GM23338 (cell line): ENCODE measurements around the gene ALX3. TPM values are rescaled to one million over a fixed set of nuclear protein-coding genes. Genes with fewer than 3 reads are reported as not detected.

Experiments used
- ATAC-seq: fragments of 200-7000 bp; cut with Tn5 transposase; 3 replicates; pipeline ENCODE4 v1.9.1; 2020
- DNase-seq: peaks from one replicate; pipeline ENCODE4 v3.0.0-alpha.2; 2015; ENCODE audit warnings: low spot score
- H2AFZ ChIP-seq: fragments of 200-600 bp; sonication (generic); 2 replicates; pipeline ENCODE4 v1.8.0; 2016; ENCODE audit warnings: antibody characterized with exemption, mild to moderate bottlenecking, moderate library complexity
- H3F3A ChIP-seq: fragments of 200-600 bp; sonication (generic); replicated peaks from 2 replicates; pipeline ENCODE4 v1.8.0; 2017; ENCODE audit warnings: antibody characterized with exemption, mixed run types, low read depth
- H3K27ac ChIP-seq: fragments of 200-600 bp; sonication (generic); 2 replicates; pipeline ENCODE4 v1.6.1; 2016; ENCODE audit warnings: low read depth
- H3K27me3 ChIP-seq: fragments of 200-600 bp; sonication (generic); 2 replicates; pipeline ENCODE4 v1.8.0; 2016; ENCODE audit warnings: mild to moderate bottlenecking, mixed run types, moderate library complexity; ENCODE audit not compliant: insufficient read depth
- H3K36me3 ChIP-seq: fragments of 200-600 bp; sonication (generic); 2 replicates; pipeline ENCODE4 v1.8.0; 2016; ENCODE audit warnings: mild to moderate bottlenecking; ENCODE audit not compliant: insufficient read depth
- H3K4me1 ChIP-seq: fragments of 200-600 bp; sonication (generic); 2 replicates; pipeline ENCODE4 v1.8.0; 2016; ENCODE audit warnings: mild to moderate bottlenecking, moderate library complexity; ENCODE audit not compliant: insufficient read depth
- H3K4me2 ChIP-seq: fragments of 200-600 bp; sonication (generic); 2 replicates; pipeline ENCODE4 v1.7.1; 2017; ENCODE audit warnings: mixed run types
- H3K4me3 ChIP-seq: fragments of 200-600 bp; sonication (generic); 2 replicates; pipeline ENCODE4 v1.6.1; 2016; ENCODE audit warnings: mixed run types
- H3K79me2 ChIP-seq: fragments of 200-600 bp; sonication (generic); replicated peaks from 2 replicates; pipeline ENCODE4 v1.8.0; 2017; ENCODE audit warnings: mild to moderate bottlenecking; ENCODE audit not compliant: insufficient read depth
- H3K9me2 ChIP-seq: fragments of 200-600 bp; sonication (generic); 2 replicates; pipeline ENCODE4 v1.8.0; 2017; ENCODE audit not compliant: insufficient read depth
- H4K20me1 ChIP-seq: fragments of 200-600 bp; sonication (generic); replicated peaks from 2 replicates; pipeline ENCODE4 v1.8.0; 2017; ENCODE audit warnings: mild to moderate bottlenecking; ENCODE audit not compliant: insufficient read depth
- H3K27ac Mint-ChIP-seq: 2 replicates; pipeline ENCODE4 v1.8.0; 2020; ENCODE audit warnings: inconsistent platforms, mild to moderate bottlenecking, moderate library complexity, mixed read lengths
- H3K27me3 Mint-ChIP-seq: 3 replicates; pipeline ENCODE4 v1.8.0; 2022; ENCODE audit warnings: low read depth, mild to moderate bottlenecking, moderate library complexity, mixed read lengths, inconsistent platforms; ENCODE audit not compliant: insufficient read depth, poor library complexity
- H3K36me3 Mint-ChIP-seq: 3 replicates; pipeline ENCODE4 v1.8.0; 2021; ENCODE audit warnings: low read depth, mild to moderate bottlenecking, inconsistent platforms, moderate library complexity, mixed read lengths
- H3K4me1 Mint-ChIP-seq: 3 replicates; pipeline ENCODE4 v1.8.0; 2020; ENCODE audit warnings: mild to moderate bottlenecking, inconsistent platforms, mixed read lengths
- H3K4me3 Mint-ChIP-seq: 3 replicates; pipeline ENCODE4 v1.8.0; 2021; ENCODE audit warnings: moderate library complexity, mild to moderate bottlenecking, inconsistent platforms, mixed read lengths
- H3K9me3 Mint-ChIP-seq: 3 replicates; pipeline ENCODE4 v1.8.0; 2020; ENCODE audit warnings: moderate library complexity, mild to moderate bottlenecking, inconsistent platforms, mixed read lengths
- CREB1 ChIP-seq: fragments of 250-450 bp; sonication (Bioruptor Pico); IDR thresholded peaks from 2 replicates; pipeline ENCODE4 v1.5.0; 2020; ENCODE audit warnings: low read depth, mild to moderate bottlenecking, moderate library complexity
- CTCF ChIP-seq, 2 experiments: fragments of 200-600 bp in 1 of 2; sonication (generic) in 1 of 2; conservative IDR thresholded peaks; 2 replicates each; pipeline versions ENCODE4 v1.5.1 to v1.6.1; 2016 to 2017; ENCODE audit warnings: antibody characterized with exemption in 2 of 2, low read depth in 2 of 2, mild to moderate bottlenecking in 2 of 2, moderate library complexity in 1 of 2
- ETS1 ChIP-seq: IDR thresholded peaks from 2 replicates; pipeline ENCODE4 v1.6.1; 2016; ENCODE audit warnings: antibody characterized with exemption
- EZH2phosphoT487 ChIP-seq: fragments of 200-600 bp; sonication (generic); IDR thresholded peaks from one replicate; pipeline ENCODE4 v1.8.1; 2018; ENCODE audit warnings: antibody characterized with exemption; ENCODE audit not compliant: unreplicated experiment
- REST ChIP-seq: IDR thresholded peaks from one replicate; pipeline ENCODE4 v1.6.1; 2018; ENCODE audit warnings: antibody characterized with exemption; ENCODE audit not compliant: unreplicated experiment
- polyA plus RNA-seq: library from polyadenylated mRNA; unstranded; fragments of >200 nt; fragmentation: Nextera tagmentation; extraction: Ambion mirVana; gene quantifications from 2 replicates; pipeline ENCODE4 v1.2.1, GENCODE V29; 2016
- total RNA-seq: library from RNA; depleted of rRNA; stranded (reverse); fragments of >200 nt; shearing (Covaris generic); gene quantifications from 2 replicates; pipeline ENCODE4 v1.2.3, GENCODE V29; 2014

ALX3 gene
- total and polyA plus RNA-seq, 2 experiments from 2014 or later: not detected

GRCh38 chr1:110059133-110059863 lies 11.2 kb downstream of the ALX3 start (continued):
- TF ChIP-seq REST (no peak), CTCF (conservative IDR thresholded peaks at IDR 0.05; ENCODE audit: low read depth in 2 of 2) (no peak), ETS1 (no peak)

- Histone ChIP-seq H3K4me3 (no peak overlapping the region), H3K79me2 (no peaks in the 10 kb centered on the region), H3K27ac (no peak overlapping the region), H3F3A (no peaks in the 10 kb centered on the region), H3K4me2 (no peak overlapping the region), H4K20me1 (peaks cover 14% of the 10 kb centered on the region), H3K4me1 (no peaks in the 10 kb centered on the region), H3K36me3 (peaks cover 20% of the 10 kb centered on the region), H3K27me3 (no peaks in the 10 kb centered on the region), H2AFZ (no peak overlapping the region), H3K9me2 (no peaks in the 10 kb centered on the region)
- Mint-ChIP-seq H3K27ac (no peak overlapping the region), H3K27me3 (peaks cover 12% of the 10 kb centered on the region), H3K9me3 (no peaks in the 10 kb centered on the region), H3K36me3 (peaks cover 64% of the 10 kb centered on the region), H3K4me1 (no peaks in the 10 kb centered on the region; the same call in 2 of the 3 replicates), H3K4me3 (no peak overlapping the region)
- DNase-seq (no peak), ATAC-seq (no peak)
- TF ChIP-seq CREB1 (CRISPR knock-in tag) (no peak), CTCF (conservative IDR thresholded peaks at IDR 0.05; ENCODE audit: low read depth in 2 of 2) (no peak), EZH2phosphoT487 (no peak), ETS1 (no peak)
Measured at GRCh38 chr1:110058591-110058990, 11.9 kb downstream of the ALX3 start.
